ENCODE results near the gene POU2F2.
A peak's percentile ranks its signal among the peaks of the same experiment; 100 is the strongest.
"Not testable (repeated sequence)": the region's sequence is repeated elsewhere in the genome, so short reads cannot be mapped to it uniquely, and the experiment has no call there.

The POU2F2 gene

DNA sequence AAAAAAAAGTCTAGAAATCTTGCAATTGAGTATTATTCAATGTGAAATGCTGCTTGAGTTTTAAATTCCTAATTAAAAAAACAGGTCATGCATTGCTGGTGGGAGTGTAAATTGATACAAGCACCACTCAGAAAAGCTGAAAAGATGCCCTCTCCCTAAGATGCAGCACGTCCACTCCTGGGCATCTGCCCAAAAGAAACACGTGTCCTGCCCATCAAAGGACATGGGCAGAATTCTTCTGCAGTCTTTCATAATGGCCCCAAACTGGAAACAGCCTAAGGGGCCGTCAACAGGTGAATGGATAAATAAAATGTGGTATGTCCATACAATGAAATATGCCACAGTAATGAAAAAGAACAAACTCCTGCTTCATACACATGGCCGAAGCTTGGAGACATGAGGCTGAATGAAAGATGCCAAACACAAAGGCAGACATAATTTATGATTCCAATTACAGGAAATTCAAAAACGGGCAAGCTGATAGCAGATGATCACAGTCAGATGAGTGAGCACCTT, 7.8 kb downstream of the POU2F2 start:
- no peak for DNase-seq

DNA sequence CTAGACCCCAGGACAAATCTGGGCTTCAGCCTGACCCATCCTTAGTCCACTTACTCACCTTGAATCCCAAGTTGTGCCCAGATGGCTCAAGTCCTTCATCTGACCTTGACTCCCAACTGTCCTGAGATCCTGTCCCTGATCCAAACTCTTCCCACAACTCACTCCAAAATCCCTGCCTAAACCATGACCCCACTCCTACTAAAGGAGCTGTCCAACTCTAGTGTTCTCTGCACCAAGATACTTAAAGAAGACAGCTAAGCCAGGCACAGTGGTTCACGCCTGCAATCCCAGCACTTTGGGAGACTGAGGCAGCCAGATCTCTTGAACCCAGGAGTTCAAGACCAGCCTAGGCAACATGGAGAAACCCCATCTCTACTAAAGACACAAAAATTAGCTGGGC, 8.5 kb downstream of the POU2F2 start:
- no peak for DNase-seq

DNA sequence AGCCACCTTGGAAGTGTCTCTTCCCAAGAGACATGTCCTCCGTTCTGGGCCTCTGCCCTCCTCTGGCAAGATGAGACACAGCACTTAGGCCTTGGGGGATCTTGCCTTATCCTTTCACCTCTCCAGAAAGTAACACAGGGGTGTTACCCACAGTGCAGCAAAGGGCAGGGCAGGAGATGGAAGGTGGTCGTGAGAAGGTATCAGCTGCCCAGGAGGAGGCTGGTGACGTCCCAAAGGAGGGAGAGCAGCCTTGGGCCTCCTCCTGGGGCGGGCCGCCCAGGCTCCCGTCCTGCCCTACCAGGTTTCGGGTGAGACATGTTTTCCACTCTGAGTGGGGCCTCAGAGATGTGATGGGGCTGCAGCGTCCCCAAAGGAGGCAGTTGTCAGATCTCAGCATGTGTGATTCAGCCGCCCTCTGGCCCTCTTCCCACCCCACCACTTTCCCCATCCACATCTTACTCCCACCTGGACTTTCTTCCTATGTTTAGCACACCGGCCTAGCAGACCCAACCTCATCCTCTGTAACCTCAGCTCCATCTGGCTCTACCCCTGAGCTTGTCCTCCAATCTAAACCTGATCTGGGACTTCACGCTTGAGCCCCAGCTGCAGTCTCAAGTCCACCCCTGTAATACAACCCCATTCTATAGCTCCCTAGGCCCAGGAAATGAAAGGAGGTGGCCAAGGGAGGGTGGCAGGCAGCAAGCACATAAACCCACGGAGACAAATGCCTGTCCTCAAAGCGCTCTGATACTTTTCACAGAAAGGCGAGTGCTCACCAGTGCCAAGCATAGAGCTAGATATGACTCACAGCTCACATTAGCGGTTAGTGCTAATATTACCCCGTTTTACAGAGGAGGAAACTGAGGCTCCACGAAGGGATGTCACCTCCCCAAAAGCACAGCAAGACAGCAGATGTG, 9.3 kb downstream of the POU2F2 start:
- DNase-seq: no peak

GRCh38 chr19:42121656-42122069, 10.6 kb downstream of the POU2F2 start:
- no peak for DNase-seq

- DNase-seq: no peak
These were observed 11.1 kb downstream of the POU2F2 start for GRCh38 chr19:42121036-42121621.

DNA sequence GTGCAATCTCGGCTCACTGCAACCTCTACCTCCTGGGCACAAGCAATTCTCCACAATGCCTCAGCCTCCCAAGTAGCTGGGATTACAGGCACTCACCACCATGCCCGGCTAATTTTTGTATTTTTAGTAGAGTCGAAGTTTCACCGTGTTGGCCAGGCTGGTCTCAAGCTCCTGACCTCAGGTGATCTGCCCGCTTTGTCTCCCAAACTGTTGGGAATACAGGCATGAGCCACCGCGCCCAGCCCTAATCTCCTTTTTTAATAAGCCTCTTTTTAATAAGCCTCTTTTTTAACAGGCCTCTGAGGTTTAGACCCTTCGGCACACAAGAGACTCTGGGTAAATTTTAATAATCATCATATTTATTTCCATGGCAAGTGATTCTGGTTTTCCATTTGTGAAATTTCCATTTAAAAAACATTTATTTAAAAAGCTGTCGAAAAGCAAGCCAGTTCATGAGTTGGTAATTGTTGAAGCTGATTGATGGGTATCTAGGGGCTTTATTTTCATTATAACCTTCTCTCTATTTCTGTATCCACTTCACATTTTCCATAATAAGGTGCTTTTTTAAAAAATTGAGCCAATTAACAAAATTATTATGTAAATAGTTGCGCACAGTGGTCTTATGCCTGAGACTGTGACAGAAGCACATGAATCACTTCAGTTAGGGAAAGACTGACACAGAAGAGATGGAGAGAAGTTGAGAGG, 11.8 kb downstream of the POU2F2 start:
- DNase-seq: no peak

GRCh38 chr19:42117076-42117475, 15.2 kb downstream of the POU2F2 start:
- DNase-seq: no peak

GRCh38 chr19:42116308-42117075, 15.8 kb downstream of the POU2F2 start:
- DNase-seq: no peak

GRCh38 chr19:42115705-42116104, 16.5 kb downstream of the POU2F2 start:
- no peak for DNase-seq

GRCh38 chr19:42115219-42115618, 17.0 kb downstream of the POU2F2 start:
- no peak for DNase-seq

- DNase-seq: peak; percentile 77
These were observed 17.8 kb downstream of the POU2F2 start for GRCh38 chr19:42114412-42114811.

DNA sequence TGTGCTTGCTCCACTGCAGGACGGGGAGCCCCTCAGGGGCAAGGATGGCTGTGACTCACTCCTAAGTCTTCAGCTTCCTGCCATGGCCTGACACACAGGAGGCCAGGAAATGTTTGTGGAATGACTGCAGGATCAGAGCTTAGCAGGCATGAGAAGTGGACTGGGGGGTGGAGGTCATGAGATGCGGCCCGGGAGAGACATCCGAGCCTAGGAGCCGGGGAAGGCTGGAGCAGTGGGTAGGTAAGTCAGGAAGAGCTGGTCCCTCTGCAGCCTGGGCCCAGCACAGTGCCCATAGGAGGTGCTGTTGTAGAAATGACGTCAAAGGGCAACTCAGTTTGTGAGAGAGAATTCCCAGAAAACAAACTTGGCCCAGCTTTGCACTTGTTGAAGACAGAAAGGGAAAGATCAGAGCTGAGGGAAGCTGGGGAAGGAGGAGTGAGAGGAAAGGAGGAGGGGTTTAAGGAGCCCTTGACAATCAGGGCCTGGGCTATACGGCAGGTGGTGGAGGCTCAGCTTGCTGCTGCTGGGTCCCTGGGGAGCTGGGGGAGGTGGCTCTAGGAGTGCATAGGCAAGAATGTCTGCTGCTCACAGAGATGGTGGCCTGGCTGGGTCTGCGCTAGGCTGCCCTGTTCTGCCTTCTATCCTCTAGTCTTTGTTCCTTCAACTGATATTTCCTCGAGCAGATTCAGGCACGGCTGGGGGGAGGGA, 18.5 kb downstream of the POU2F2 start:
- peak; percentile 87 for DNase-seq

DNA sequence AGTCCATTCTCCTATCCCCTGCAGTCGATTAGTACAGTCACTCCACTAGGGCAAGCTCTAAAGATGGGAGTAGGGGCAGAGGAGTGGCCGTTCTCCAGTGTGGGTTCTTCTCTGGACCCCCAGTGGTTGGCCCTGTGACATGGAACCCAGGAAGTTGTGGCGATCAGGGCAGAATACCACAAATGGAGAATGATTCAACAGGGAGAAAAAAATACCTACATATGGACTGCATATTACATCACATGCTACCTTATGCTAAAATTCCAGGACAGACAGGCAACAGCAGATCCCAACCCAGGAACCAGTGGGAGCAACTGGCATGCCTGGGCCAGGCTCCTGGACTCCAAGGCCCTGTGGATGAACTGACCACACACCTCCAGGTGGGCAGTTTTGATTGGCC, 20.4 kb downstream of the POU2F2 start:
- no peak for DNase-seq

GRCh38 chr19:42111384-42111783, 20.9 kb downstream of the POU2F2 start:
- no peak for DNase-seq

GRCh38 chr19:42110658-42111057, 21.6 kb downstream of the POU2F2 start:
- no peak for DNase-seq

DNA sequence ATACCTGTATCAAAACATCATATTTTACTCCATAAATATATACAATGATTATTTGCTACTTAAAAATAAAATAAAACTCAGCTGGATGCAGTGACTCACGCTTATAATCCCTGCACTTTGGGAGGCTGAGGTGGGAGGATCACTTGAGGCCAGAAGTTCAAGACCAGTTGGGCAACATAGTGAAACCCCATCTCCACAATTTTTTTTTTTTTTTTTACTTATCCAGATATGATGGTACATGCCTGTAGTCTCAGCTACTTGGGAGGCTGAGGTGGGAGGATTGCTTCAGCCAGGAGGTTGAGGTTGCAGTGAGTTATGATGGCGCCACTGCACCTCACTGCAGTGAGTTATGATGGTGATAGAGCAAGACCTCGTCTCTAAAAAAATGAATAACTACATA, 22.4 kb downstream of the POU2F2 start:
- no peak for DNase-seq

GRCh38 chr19:42108527-42109389, 23.5 kb downstream of the POU2F2 start:
- peak; percentile 50 for DNase-seq

GRCh38 chr19:42105368-42105767, 26.9 kb downstream of the POU2F2 start:
- no peak for DNase-seq

DNA sequence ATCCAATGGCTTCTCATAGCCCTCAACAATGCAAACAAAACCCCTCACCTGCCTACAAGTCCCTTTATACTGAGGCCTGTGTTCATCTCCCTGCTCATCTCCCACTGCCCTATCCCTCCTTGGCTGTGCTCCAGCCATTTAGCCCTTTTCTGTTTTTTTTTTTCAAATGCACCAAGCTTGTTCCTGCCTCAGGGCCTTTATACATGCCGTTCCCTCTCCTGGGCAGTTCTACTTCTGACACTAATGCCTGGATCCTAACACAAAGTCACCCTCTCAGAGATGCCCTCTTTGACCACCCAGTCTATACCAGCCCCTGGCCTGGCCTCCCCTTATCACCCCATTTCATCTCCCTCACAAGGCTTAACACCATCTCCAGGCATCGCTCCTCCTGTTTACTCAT, 29.4 kb downstream of the POU2F2 start:
- DNase-seq: no peak

DNA sequence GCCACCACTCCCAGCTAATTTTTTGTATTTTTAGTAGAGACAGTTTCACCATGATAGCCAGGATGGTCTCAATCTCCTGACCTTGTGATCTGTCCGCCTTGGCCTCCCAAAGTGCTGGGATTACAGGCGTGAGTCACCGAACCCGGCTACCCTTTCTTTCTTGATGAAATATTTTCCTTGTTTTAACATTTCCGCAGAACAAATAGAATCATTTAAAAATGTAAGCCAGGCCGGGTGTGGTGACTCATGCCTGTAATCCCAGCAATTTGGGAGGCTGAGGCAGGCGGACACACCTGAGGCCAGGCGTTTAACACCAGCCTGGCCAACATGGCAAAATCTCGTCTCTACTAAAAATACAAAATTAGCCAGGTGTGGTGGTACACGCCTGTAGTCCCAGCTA, 32.0 kb downstream of the POU2F2 start:
- not testable (repeated sequence) for DNase-seq

DNA sequence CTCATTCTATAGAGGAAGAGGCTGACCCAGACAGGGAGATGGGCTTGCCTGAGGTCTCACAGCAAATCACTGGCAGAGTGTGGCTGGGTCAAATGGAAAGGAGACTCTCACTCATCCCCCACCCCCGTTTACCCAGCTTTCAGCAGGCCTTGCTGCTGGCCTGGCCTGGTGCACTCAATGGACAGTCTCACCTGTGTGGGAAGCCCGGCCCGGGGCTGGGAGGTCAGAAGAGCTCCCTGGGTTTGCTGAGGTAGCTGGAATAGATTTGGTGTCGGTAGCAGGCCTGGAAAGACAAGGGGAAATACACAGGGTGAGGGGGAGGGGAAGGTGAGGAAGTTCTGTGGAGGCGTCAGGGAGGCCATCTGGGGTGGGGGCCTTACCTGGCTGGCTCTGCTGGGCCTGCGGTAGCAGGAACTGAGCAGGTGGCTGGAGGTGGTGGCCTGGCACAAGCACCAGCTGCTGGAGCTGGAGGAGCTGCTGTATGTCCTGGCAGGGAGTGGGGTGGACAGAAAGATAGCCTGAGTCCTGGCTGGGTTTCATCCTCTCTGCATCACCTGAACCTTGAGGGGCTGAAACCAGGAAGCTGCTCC, 32.8 kb downstream of the POU2F2 start:
- no peak for DNase-seq
